Measurements from ENCODE around the gene GRIP1.
"Not testable (repeated sequence)": the region's sequence is repeated elsewhere in the genome, so short reads cannot be mapped to it uniquely, and the experiment has no call there.

The GRIP1 gene

GRCh38 chr12:66303316-66303804 is 375.5 kb downstream of the GRIP1 start:
- not testable (repeated sequence) for H3K4me3 ChIP-seq (ENCODE audit: low read length in 2 of 2); H3K4me1 ChIP-seq (ENCODE audit: control insufficient read depth, insufficient read depth, low read length); H3K36me3 ChIP-seq (ENCODE audit: control insufficient read depth in 2 of 2, insufficient read depth in 2 of 2, low read length in 2 of 2); H3K27ac ChIP-seq (ENCODE audit: low read length); H3K27me3 ChIP-seq (ENCODE audit: control insufficient read depth in 1 of 2, insufficient read depth in 2 of 2, low read length in 2 of 2); H3K9me3 ChIP-seq (ENCODE audit: control insufficient read depth in 2 of 2, low read length in 2 of 2); H3K9ac ChIP-seq (ENCODE audit: low read length in 2 of 2)

DNA sequence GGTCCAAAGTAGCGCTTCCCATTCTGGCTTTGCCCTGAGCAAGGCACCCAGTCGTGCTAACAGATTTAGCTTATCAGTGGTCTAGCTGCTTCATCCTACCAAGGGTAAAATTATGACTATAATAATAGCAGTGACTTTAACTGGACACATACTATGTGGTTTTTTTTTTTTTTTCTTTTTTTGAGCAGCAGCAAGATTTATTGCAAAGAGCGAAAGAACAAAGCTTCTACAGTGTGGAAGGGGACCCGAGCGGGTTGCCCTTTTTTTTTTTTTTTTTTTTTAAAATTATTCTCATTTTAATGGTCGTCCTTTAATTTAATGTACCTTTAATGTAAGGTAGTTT is 376.1 kb downstream of the GRIP1 start:
- Histone ChIP-seq H3K27me3 (ENCODE audit: control insufficient read depth in 1 of 2, insufficient read depth in 2 of 2, low read length in 2 of 2) (no peaks in the 10 kb centered on the region), H3K4me3 (ENCODE audit: low read length in 2 of 2) (peak overlapping the region; percentile 64 to 95), H3K9me3 (ENCODE audit: control insufficient read depth in 2 of 2, low read length in 2 of 2) (no peaks in the 10 kb centered on the region), H3K9ac (ENCODE audit: low read length in 2 of 2) (peak overlapping the region; percentile 61 to 79), H3K27ac (ENCODE audit: low read length) (peak overlapping the region; percentile 70), H3K36me3 (ENCODE audit: control insufficient read depth in 2 of 2, insufficient read depth in 2 of 2, low read length in 2 of 2) (peaks cover 0 to 3% of the 10 kb centered on the region in 2 donors), H3K4me1 (ENCODE audit: control insufficient read depth, insufficient read depth, low read length) (peaks cover 2% of the 10 kb centered on the region)

- Histone ChIP-seq H3K27me3 (ENCODE audit: control insufficient read depth in 1 of 2, insufficient read depth in 2 of 2, low read length in 2 of 2) (no peaks in the 10 kb centered on the region), H3K36me3 (ENCODE audit: control insufficient read depth in 2 of 2, insufficient read depth in 2 of 2, low read length in 2 of 2) (peaks cover 0 to 3% of the 10 kb centered on the region in 2 donors), H3K9me3 (ENCODE audit: control insufficient read depth in 2 of 2, low read length in 2 of 2) (no peaks in the 10 kb centered on the region), H3K4me1 (ENCODE audit: control insufficient read depth, insufficient read depth, low read length) (peaks cover 2% of the 10 kb centered on the region), H3K9ac (ENCODE audit: low read length in 2 of 2) (peak within 1 kb of the TSS; percentile 66 to 79), H3K4me3 (ENCODE audit: low read length in 2 of 2) (peak within 1 kb of the TSS; percentile 64 to 95), H3K27ac (ENCODE audit: low read length) (peak within 1 kb of the TSS; percentile 70)
Observed at GRCh38 chr12:66301944-66302826, 376.7 kb downstream of the GRIP1 start, which contains the start of gene HELB. Gene HELB (plus strand): TSS chr12:66302493. CDS start chr12:66302604, 111 bp downstream.

DNA sequence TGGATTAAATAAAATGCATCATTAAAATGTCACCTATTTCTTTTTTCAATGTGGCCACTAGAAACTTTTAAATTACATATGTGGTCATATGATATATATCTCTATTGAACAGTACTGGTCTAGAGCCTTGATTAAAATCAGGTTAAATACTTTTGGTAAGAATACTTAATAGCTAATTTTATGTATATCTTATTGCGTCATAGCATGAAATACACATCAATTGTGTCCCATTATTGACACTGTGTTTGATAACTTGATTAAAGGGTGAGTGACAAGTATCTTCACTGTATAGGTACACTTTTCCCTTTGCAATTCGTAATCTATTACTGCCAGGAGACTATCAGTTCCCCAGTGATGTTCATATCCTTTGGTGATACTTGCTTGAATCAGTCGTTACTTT is 381.0 kb downstream of the GRIP1 start:
- H3K9me3 ChIP-seq (ENCODE audit: control insufficient read depth in 2 of 2, low read length in 2 of 2) = no peaks in the 10 kb centered on the region
- no peak overlapping the region for H3K9ac ChIP-seq (ENCODE audit: low read length in 2 of 2)
- H3K4me3 ChIP-seq (ENCODE audit: low read length in 2 of 2) = no peak overlapping the region

More for the DNA sequence above, 381.0 kb downstream of the GRIP1 start:
- H3K27ac ChIP-seq (ENCODE audit: low read length) = no peak overlapping the region
- no peaks in the 10 kb centered on the region for H3K4me1 ChIP-seq (ENCODE audit: control insufficient read depth, insufficient read depth, low read length)
- H3K27me3 ChIP-seq (ENCODE audit: control insufficient read depth in 1 of 2, insufficient read depth in 2 of 2, low read length in 2 of 2) = no peaks in the 10 kb centered on the region
- H3K36me3 ChIP-seq (ENCODE audit: control insufficient read depth in 2 of 2, insufficient read depth in 2 of 2, low read length in 2 of 2) = no peaks in the 10 kb centered on the region
